ENCODE results near the gene EIF4G2.

The EIF4G2 gene

DNA sequence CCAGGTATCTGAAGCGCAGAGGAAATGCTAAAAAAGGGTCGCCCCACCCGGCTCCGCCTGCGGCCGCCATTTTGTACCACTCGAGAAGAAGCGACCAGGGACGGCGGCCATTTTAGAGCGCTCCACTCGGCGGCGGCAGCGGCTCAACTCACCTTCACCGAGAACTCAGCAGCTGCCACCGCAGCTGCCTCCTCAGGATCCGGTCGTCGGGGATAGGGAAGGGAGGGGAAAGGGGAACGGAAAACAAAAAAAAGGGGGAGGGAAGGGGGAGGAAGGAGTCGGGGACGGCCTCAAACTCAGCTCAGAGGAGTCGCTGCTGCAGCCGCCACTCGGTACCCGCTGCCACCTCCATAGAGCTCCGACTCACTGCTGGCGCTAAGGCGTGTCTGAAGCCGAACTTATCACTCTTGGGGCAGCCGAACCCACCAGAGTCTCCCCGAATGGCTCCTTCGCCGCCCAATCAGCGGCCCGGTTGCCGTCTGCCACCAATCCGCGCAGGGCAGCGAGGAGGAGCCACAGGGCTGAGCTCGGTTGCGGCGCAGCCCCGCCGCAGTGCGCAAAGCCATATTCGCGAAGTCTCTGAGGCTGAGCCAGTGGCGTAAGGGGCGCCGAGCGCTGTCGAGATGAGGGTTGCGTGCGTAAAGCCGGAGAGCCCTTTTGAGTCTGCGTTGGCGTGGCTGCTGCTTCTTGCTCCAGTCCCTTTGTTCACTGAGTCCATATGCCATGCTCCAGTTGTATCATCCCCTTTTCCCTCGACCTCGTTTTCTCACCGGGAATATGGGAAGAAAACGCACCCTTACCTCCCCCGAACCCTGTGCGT, at the start of gene EIF4G2:
TSS of gene EIF4G2 (minus strand) at position 374 of the 820 bp plus-strand sequence.
- no peaks in the 10 kb centered on the region for H3K27me3 ChIP-seq (ENCODE audit: insufficient read depth, poor library complexity, severe bottlenecking)
- peaks cover 46% of the 10 kb centered on the region for H3K36me3 ChIP-seq (ENCODE audit: low read depth)
- DNase-seq (ENCODE audit: low spot score) (peak; percentile 98), ATAC-seq (ENCODE audit: low read depth) (peak; percentile 97)
- H3K4me3 ChIP-seq (ENCODE audit: severe bottlenecking), result peak within 1 kb of the TSS; percentile 93
- peak within 1 kb of the TSS; percentile 90 for H3K27ac ChIP-seq (ENCODE audit: poor library complexity, severe bottlenecking)
- H3K4me1 ChIP-seq (ENCODE audit: insufficient read depth, poor library complexity, severe bottlenecking), result peaks cover 14% of the 10 kb centered on the region
- H3K9me3 ChIP-seq (ENCODE audit: severe bottlenecking), result no peaks in the 10 kb centered on the region
- TF ChIP-seq, protein P1, sequence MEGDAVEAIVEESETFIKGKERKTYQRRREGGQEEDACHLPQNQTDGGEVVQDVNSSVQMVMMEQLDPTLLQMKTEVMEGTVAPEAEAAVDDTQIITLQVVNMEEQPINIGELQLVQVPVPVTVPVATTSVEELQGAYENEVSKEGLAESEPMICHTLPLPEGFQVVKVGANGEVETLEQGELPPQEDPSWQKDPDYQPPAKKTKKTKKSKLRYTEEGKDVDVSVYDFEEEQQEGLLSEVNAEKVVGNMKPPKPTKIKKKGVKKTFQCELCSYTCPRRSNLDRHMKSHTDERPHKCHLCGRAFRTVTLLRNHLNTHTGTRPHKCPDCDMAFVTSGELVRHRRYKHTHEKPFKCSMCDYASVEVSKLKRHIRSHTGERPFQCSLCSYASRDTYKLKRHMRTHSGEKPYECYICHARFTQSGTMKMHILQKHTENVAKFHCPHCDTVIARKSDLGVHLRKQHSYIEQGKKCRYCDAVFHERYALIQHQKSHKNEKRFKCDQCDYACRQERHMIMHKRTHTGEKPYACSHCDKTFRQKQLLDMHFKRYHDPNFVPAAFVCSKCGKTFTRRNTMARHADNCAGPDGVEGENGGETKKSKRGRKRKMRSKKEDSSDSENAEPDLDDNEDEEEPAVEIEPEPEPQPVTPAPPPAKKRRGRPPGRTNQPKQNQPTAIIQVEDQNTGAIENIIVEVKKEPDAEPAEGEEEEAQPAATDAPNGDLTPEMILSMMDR (IDR thresholded peaks at IDR 0.05; ENCODE audit: poor library complexity, severe bottlenecking), result no peak

DNA sequence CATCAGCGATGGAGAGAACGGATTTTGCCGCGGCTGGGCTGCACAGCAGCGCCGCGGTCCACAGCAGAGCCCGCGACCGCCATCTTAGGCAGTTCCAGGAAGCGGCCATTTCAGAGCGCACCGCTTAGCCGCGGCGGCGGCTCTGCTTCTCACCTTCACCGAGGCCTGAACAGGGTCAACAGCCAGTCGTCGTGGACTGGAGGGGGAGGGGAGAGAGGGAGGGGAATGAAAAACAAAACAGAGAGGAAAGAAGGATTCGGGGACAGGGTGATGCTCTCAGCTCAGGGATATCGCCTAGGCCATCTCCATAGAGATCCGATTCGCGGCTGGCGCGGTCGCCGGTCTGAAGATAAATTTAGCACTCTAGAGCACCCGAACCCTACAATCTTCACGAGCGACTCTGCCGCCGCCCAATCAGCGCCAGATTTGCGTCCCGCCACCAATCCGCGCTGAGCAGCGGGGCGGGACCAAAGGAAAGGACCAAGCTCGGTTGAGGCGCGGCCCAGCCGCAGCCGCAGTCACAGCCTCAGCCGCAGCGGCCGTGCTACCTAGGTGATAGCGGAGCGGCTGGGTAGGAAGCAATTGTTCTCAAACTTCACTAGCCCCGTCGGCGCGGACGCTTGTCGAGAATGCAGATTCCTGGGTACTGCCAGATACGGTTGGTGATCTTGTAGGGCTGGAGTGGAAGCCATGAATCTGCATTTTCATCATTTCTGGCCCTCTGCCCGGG, 49.1 kb upstream of the EIF4G2 start, which contains the start of gene ZBED5:
TSS of gene ZBED5 (minus strand) at position 345 of the 730 bp plus-strand sequence. CDS start 3,108 bp downstream, outside the sequence.
- ATAC-seq (ENCODE audit: low read depth) (peak; percentile 93), DNase-seq (ENCODE audit: low spot score) (peak; percentile 93)
- no peaks in the 10 kb centered on the region for H3K27me3 ChIP-seq (ENCODE audit: insufficient read depth, poor library complexity, severe bottlenecking)
- peak within 1 kb of the TSS; percentile 91 for H3K27ac ChIP-seq (ENCODE audit: poor library complexity, severe bottlenecking)
- H3K4me3 ChIP-seq (ENCODE audit: severe bottlenecking), result peak within 1 kb of the TSS; percentile 51
- H3K36me3 ChIP-seq (ENCODE audit: low read depth), result peaks cover 42% of the 10 kb centered on the region
- no peaks in the 10 kb centered on the region for H3K9me3 ChIP-seq (ENCODE audit: severe bottlenecking)
- TF ChIP-seq, protein P1 (IDR thresholded peaks at IDR 0.05; ENCODE audit: poor library complexity, severe bottlenecking), result no peak
- peaks cover 16% of the 10 kb centered on the region for H3K4me1 ChIP-seq (ENCODE audit: insufficient read depth, poor library complexity, severe bottlenecking)

DNA sequence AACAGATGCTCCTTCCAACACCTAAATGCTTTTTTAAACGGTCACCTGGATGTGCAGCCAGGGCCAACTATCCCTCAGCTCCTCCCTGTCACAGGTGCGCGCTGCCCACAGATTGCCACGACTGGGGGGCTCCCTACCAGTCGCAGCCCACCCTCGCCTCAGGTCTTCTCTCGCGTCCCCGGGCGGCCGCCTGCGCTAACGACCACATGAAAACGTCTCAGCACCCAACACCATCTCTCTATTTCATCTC, 48.7 kb upstream of the EIF4G2 start:
- no peak; the same call in 2 of the 3 replicates for ATAC-seq (ENCODE audit: low read depth)
- H3K36me3 ChIP-seq (ENCODE audit: low read depth), result peaks cover 47% of the 10 kb centered on the region

DNA sequence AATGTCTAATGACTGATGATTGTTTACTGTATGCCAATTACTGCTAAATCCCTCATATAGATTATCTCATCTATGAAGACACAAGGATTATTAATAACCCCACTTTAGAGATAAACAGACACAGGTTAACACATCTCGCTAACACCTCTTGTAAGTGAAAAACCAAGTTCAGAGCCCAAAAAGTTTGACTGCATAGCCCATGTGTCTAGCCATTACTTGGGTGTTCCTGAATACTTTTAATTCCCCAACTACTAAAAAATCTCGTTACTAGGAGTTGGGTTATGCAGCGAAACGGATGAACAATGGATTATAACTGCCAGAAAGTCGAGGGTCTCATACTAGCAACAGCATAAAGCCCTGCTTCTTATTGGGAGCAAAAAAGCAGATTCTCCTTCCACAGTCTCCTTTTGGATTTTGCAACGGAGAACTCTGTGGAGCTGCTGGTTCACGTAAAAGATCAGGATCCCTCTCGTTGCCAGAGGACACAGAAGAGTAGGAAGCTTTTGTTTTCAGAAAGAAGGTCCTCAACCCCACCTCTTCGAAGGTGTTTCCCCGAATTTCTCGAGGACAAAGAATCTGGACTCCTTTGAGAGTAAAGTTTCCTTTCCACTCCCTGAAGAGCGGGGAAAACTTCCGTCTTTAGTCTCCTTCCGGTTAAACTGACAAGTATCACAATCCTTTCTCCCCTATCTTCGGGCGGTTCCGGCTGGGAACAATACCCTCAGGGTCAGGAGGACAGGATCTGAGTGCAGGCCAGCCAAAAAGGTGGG, 48.1 kb upstream of the EIF4G2 start:
- TF ChIP-seq, protein P1 (IDR thresholded peaks at IDR 0.05; ENCODE audit: poor library complexity, severe bottlenecking), result no peak
- Histone ChIP-seq H3K27ac (ENCODE audit: poor library complexity, severe bottlenecking) (peak overlapping the region; percentile 91), H3K9me3 (ENCODE audit: severe bottlenecking) (no peaks in the 10 kb centered on the region), H3K27me3 (ENCODE audit: insufficient read depth, poor library complexity, severe bottlenecking) (no peaks in the 10 kb centered on the region), H3K4me1 (ENCODE audit: insufficient read depth, poor library complexity, severe bottlenecking) (peaks cover 16% of the 10 kb centered on the region), H3K4me3 (ENCODE audit: severe bottlenecking) (peak overlapping the region; percentile 51), H3K36me3 (ENCODE audit: low read depth) (peaks cover 52% of the 10 kb centered on the region)
- DNase-seq (ENCODE audit: low spot score), result no peak
- 0 out of 3 replicates have a peak, but pooled peaks have one; percentile 6 for ATAC-seq (ENCODE audit: low read depth)

More for the DNA sequence above, 48.7 kb upstream of the EIF4G2 start:
- Histone ChIP-seq H3K9me3 (ENCODE audit: severe bottlenecking) (no peaks in the 10 kb centered on the region), H3K27me3 (ENCODE audit: insufficient read depth, poor library complexity, severe bottlenecking) (no peaks in the 10 kb centered on the region), H3K4me1 (ENCODE audit: insufficient read depth, poor library complexity, severe bottlenecking) (peaks cover 16% of the 10 kb centered on the region), H3K4me3 (ENCODE audit: severe bottlenecking) (peak overlapping the region; percentile 51), H3K27ac (ENCODE audit: poor library complexity, severe bottlenecking) (peak overlapping the region; percentile 91)
- TF ChIP-seq, protein P1 (IDR thresholded peaks at IDR 0.05; ENCODE audit: poor library complexity, severe bottlenecking), result no peak
- no peak for DNase-seq (ENCODE audit: low spot score)
